DND-41 (cell line): ENCODE measurements around the gene SHANK1.

Experiments
- ATAC-seq: fragments of 200-7000 bp; cut with Tn5 transposase; 3 replicates; pipeline ENCODE4 v1.9.1; 2021; ENCODE audit warnings: low read depth; ENCODE audit not compliant: insufficient read depth
- DNase-seq: peaks from one replicate; pipeline ENCODE4 v3.0.0-alpha.2; 2020
- H2AFZ ChIP-seq: 2 replicates; pipeline ENCODE4 v1.6.0; 2012; ENCODE audit warnings: low read depth, low read length
- H3K27ac ChIP-seq: 2 replicates; pipeline ENCODE4 v1.5.1; 2012; ENCODE audit warnings: low read length, inconsistent platforms
- H3K27me3 ChIP-seq: fragments of 200-600 bp; sonication (generic); 2 replicates; pipeline ENCODE4 v1.6.0; 2012; ENCODE audit warnings: low read length, mild to moderate bottlenecking, inconsistent platforms; ENCODE audit not compliant: insufficient read depth, poor library complexity
- H3K36me3 ChIP-seq: 2 replicates; pipeline ENCODE4 v1.5.1; 2012; ENCODE audit warnings: low read length, inconsistent platforms; ENCODE audit not compliant: insufficient read depth
- H3K4me1 ChIP-seq: 2 replicates; pipeline ENCODE4 v1.5.1; 2012; ENCODE audit warnings: mild to moderate bottlenecking, low read length; ENCODE audit not compliant: insufficient read depth
- H3K4me2 ChIP-seq: 2 replicates; pipeline ENCODE4 v1.6.0; 2012; ENCODE audit warnings: mild to moderate bottlenecking, moderate library complexity, low read length, inconsistent platforms; ENCODE audit not compliant: insufficient read depth
- H3K4me3 ChIP-seq, 2 experiments: fragments of 200-600 bp in 1 of 2; shearing (Covaris generic) in 1 of 2; 2 replicates each; pipeline ENCODE4 v1.5.1; 2012 to 2016; ENCODE audit warnings: inconsistent platforms in 2 of 2, low read length in 2 of 2, mild to moderate bottlenecking in 2 of 2, low read depth in 1 of 2, moderate library complexity in 1 of 2
- H3K79me2 ChIP-seq: 2 replicates; pipeline ENCODE4 v1.6.0; 2012; ENCODE audit warnings: low read length, inconsistent platforms; ENCODE audit not compliant: insufficient read depth
- H3K9ac ChIP-seq: 2 replicates; pipeline ENCODE4 v1.6.0; 2012; ENCODE audit warnings: low read depth, mild to moderate bottlenecking, inconsistent platforms, low read length, moderate library complexity
- H3K9me3 ChIP-seq: 2 replicates; pipeline ENCODE4 v1.5.1; 2012; ENCODE audit warnings: low read length, moderate library complexity, mild to moderate bottlenecking, inconsistent platforms; ENCODE audit not compliant: insufficient read depth, severe bottlenecking
- H4K20me1 ChIP-seq: 2 replicates; pipeline ENCODE4 v1.6.0; 2012; ENCODE audit warnings: low read length; ENCODE audit not compliant: insufficient read depth
- EZH2 ChIP-seq: IDR thresholded peaks from 3 replicates; pipeline ENCODE4 v1.6.1; 2012; ENCODE audit warnings: borderline replicate concordance, low read depth, mild to moderate bottlenecking, moderate library complexity, low read length, inconsistent platforms; ENCODE audit not compliant: severe bottlenecking
- TF ChIP-seq, protein P1 (sequence below): IDR thresholded peaks from 2 replicates; pipeline ENCODE4 v1.5.1; 2012; ENCODE audit warnings: borderline replicate concordance, low read length, moderate library complexity, mild to moderate bottlenecking; ENCODE audit not compliant: poor library complexity, severe bottlenecking; ENCODE audit errors: extremely low read depth

The SHANK1 gene

DNA sequence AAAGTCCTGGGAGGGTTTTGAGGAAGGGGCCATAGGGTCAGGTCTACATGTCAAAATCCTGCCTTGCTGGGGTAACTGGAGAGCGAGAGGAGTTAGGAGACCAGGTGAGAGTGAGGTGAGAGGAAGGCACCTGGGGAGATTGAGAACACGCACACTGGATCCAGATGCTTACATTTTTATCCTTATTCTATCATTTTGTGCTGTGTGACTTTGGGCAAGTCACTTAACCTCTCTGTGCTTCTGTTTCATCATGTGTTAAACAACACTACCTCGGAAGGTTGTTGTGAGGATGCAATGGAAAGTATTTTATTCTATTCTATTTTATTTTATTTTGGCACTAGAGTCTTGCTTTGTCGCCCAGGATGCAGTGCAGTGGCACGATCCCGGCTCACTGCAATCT is 66.9 kb downstream of the SHANK1 start:
- Histone ChIP-seq H3K27ac (no peak overlapping the region), H3K4me2 (no peak overlapping the region), H3K27me3 (no peaks in the 10 kb centered on the region), H2AFZ (no peak overlapping the region), H3K4me1 (0 out of 2 replicates have a peak, but pooled peaks cover 2% of the 10 kb centered on the region), H3K4me3 (no peak overlapping the region), H3K9me3 (no peaks in the 10 kb centered on the region), H3K36me3 (no peaks in the 10 kb centered on the region), H3K9ac (no peak overlapping the region), H4K20me1 (no peaks in the 10 kb centered on the region), H3K79me2 (no peaks in the 10 kb centered on the region)
- TF ChIP-seq, protein P1, sequence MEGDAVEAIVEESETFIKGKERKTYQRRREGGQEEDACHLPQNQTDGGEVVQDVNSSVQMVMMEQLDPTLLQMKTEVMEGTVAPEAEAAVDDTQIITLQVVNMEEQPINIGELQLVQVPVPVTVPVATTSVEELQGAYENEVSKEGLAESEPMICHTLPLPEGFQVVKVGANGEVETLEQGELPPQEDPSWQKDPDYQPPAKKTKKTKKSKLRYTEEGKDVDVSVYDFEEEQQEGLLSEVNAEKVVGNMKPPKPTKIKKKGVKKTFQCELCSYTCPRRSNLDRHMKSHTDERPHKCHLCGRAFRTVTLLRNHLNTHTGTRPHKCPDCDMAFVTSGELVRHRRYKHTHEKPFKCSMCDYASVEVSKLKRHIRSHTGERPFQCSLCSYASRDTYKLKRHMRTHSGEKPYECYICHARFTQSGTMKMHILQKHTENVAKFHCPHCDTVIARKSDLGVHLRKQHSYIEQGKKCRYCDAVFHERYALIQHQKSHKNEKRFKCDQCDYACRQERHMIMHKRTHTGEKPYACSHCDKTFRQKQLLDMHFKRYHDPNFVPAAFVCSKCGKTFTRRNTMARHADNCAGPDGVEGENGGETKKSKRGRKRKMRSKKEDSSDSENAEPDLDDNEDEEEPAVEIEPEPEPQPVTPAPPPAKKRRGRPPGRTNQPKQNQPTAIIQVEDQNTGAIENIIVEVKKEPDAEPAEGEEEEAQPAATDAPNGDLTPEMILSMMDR, result no peak
- no peak for TF ChIP-seq EZH2
- ATAC-seq (no peak), DNase-seq (no peak)

DNA sequence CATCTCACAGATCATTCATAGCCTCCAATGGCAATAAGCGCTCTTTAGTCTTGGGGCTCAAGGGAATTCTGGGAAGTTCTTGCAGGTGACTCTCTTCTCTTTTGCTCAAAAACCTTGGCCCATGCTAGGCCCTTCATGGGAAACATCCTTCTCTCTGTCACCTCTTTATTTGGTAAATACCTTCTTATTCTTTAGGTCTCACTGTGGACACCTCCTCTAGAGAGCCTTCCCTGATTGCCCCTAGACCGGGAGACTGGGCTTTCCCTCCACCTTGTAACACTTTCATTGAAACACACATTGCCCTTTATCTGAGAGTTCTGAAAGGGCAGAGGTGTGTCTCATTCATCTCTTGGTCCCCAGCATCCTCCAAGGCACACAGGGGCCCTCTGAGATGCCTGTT is 68.4 kb downstream of the SHANK1 start:
- H3K36me3 ChIP-seq, result no peaks in the 10 kb centered on the region
- H3K9me3 ChIP-seq, result no peaks in the 10 kb centered on the region
- no peaks in the 10 kb centered on the region for H3K79me2 ChIP-seq
- H3K9ac ChIP-seq, result no peak overlapping the region
- ATAC-seq (no peak), DNase-seq (no peak)
- H2AFZ ChIP-seq, result no peak overlapping the region
- no peak overlapping the region for H3K4me3 ChIP-seq
- H3K4me1 ChIP-seq, result no peaks in the 10 kb centered on the region
- TF ChIP-seq, protein P1, result no peak
- TF ChIP-seq EZH2, result no peak
- H3K27me3 ChIP-seq, result no peaks in the 10 kb centered on the region
- no peak overlapping the region for H3K27ac ChIP-seq
- no peak overlapping the region for H3K4me2 ChIP-seq
- no peaks in the 10 kb centered on the region for H4K20me1 ChIP-seq

DNA sequence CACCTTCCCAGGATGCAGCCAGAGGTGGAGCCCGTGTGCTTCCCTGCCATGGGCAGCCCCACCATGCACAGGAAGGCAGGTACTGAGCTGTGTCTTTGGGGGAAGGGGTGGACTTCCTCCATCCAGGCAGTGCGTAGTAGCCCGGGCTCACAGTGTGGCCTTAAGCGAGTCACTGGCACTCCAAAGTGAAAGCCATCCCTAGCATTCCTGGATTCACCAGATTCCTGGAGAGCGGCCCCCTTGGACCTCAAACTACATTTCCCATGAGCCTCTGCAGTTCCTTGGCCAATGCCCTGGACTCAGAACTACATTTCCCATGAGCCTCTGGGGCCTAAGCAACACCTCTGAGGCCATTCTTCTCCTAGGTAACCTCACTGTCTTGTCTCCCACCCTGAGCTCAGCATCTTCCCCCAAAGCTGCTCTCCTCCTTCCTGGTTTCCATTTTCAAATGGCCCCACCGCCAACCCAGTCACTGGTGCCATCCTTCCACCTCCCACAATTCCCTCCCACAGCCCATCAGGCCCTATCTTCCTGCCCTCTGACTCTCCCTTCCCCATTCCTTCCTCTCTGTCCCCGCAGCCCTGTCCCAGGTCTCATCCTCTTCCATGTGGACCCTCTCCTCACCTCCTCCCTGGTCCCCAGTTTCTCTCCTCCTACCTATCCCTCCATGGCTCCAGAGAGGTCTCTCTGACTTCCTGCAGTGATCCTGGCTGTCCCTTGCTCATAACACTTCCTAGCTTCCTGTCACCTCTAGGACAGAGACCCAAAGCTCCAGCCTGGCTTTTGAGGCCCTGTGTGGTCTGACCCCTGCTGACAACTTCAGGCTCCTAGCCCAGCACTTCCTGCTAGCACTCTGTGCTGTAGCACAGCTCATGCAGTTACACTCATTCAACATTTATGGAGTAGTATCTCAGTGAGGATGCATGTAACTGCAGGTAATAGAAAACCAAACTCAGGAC is 69.9 kb downstream of the SHANK1 start, which contains the start of gene C19orf81:
Gene C19orf81 (plus strand): TSS at position 13 of the 959 bp plus-strand sequence. CDS start 0 bp downstream, at position 13.
- no peaks in the 10 kb centered on the region for H3K36me3 ChIP-seq
- H3K27me3 ChIP-seq, result no peaks in the 10 kb centered on the region
- no peak within 1 kb of the TSS for H3K4me2 ChIP-seq
- no peaks in the 10 kb centered on the region for H3K79me2 ChIP-seq
- H3K9ac ChIP-seq, result no peak within 1 kb of the TSS
- ATAC-seq (no peak), DNase-seq (no peak)
- H4K20me1 ChIP-seq, result no peaks in the 10 kb centered on the region
- no peak within 1 kb of the TSS for H3K4me3 ChIP-seq
- H3K9me3 ChIP-seq, result no peaks in the 10 kb centered on the region
- H3K4me1 ChIP-seq, result no peaks in the 10 kb centered on the region
- H2AFZ ChIP-seq, result 0 out of 2 replicates have a peak within 1 kb of the TSS, but pooled peaks have one; percentile 0
- no peak within 1 kb of the TSS for H3K27ac ChIP-seq
- no peak for TF ChIP-seq EZH2
- TF ChIP-seq, protein P1, result no peak
